T-cell (primary cell): Measurements from ENCODE around the gene GMCL2. TPM values are rescaled to one million over a fixed set of nuclear protein-coding genes. Genes with fewer than 3 reads are reported as not detected.

Source experiments
- ATAC-seq, 4 experiments: fragments of 200-7000 bp in 3 of 4; fragments of 150-1000 bp in 1 of 4; cut with Tn5 transposase; replicated peaks in 1 of 4; 1 replicate in 3 of 4; 2 replicates in 1 of 4; pipeline ENCODE4 v1.10.0; 2021; ENCODE audit warnings: moderate library complexity in 3 of 4, mild to moderate bottlenecking in 2 of 4, moderate number of reproducible peaks in 1 of 4
- CTCF ChIA-PET, 2 donors: fragments of 300-600 bp; sonication (Branson Sonifier 250); formaldehyde crosslinking; loops; one replicate each; lab custom pipeline; 2022; ENCODE audit warnings: antibody characterized with exemption in 2 of 2; lab: Charles Lee
- POLR2A ChIA-PET, 2 donors: fragments of 300-600 bp; sonication (Branson Sonifier 250); formaldehyde crosslinking; loops; one replicate each; lab custom pipeline; 2022; ENCODE audit warnings: antibody characterized with exemption in 2 of 2; lab: Charles Lee
- DNase-seq, 35 experiments: peaks; one replicate each; pipeline versions ENCODE4 v3.0.0 to v3.0.0-alpha.2; 2013 to 2023
- H3K27ac ChIP-seq: one replicate; pipeline ENCODE4 v1.5.1; 2013; ENCODE audit warnings: low read length
- H3K27me3 ChIP-seq, 2 experiments: replicated peaks in 1 of 2; 1 replicate in 1 of 2; 2 replicates in 1 of 2; pipeline versions ENCODE4 v1.6.1 to v1.7.0; 2013; ENCODE audit warnings: low read length in 1 of 2, mixed read lengths in 1 of 2; ENCODE audit not compliant: control insufficient read depth in 2 of 2, insufficient read depth in 2 of 2; ENCODE audit errors: extremely low read depth in 1 of 2
- H3K36me3 ChIP-seq, 2 donors: 1 replicate in 1 of 2; 2 replicates in 1 of 2; pipeline versions ENCODE4 v1.6.1 to v1.7.0; 2013; ENCODE audit warnings: low read length in 1 of 2; ENCODE audit not compliant: control insufficient read depth in 2 of 2, insufficient read depth in 1 of 2; ENCODE audit errors: extremely low read depth in 1 of 2
- H3K4me1 ChIP-seq, 2 experiments: 1 replicate in 1 of 2; 2 replicates in 1 of 2; pipeline versions ENCODE4 v1.6.1 to v1.7.0; 2013; ENCODE audit warnings: low read length in 2 of 2, mixed read lengths in 1 of 2; ENCODE audit not compliant: insufficient read depth in 2 of 2, control insufficient read depth in 1 of 2; ENCODE audit errors: extremely low read depth in 1 of 2
- H3K4me3 ChIP-seq, 2 donors: 1 replicate in 1 of 2; 2 replicates in 1 of 2; pipeline versions ENCODE4 v1.5.1 to v1.7.0; 2013; ENCODE audit warnings: mild to moderate bottlenecking in 2 of 2, low read length in 1 of 2, moderate library complexity in 1 of 2; ENCODE audit not compliant: control insufficient read depth in 1 of 2; ENCODE audit errors: extremely low read depth in 1 of 2
- H3K9me3 ChIP-seq: 2 replicates; pipeline ENCODE4 v1.7.0; 2013
- H3K27ac Mint-ChIP-seq, 2 donors: one replicate each; pipeline ENCODE4 v1.8.0; 2020 to 2021; ENCODE audit warnings: mild to moderate bottlenecking in 2 of 2, mixed read lengths in 2 of 2
- H3K27me3 Mint-ChIP-seq, 2 donors: one replicate each; pipeline ENCODE4 v1.8.0; 2021 to 2022; ENCODE audit warnings: mixed read lengths in 2 of 2
- H3K36me3 Mint-ChIP-seq: one replicate; pipeline ENCODE4 v1.8.0; 2021; ENCODE audit warnings: mixed read lengths
- H3K4me1 Mint-ChIP-seq, 3 donors: one replicate each; pipeline ENCODE4 v1.8.0; 2020 to 2022; ENCODE audit warnings: mixed read lengths in 3 of 3, mild to moderate bottlenecking in 1 of 3
- H3K4me3 Mint-ChIP-seq, 3 donors: one replicate each; pipeline ENCODE4 v1.8.0; 2020 to 2022; ENCODE audit warnings: mild to moderate bottlenecking in 3 of 3, mixed read lengths in 3 of 3, moderate library complexity in 3 of 3
- H3K9me3 Mint-ChIP-seq, 3 donors: one replicate each; pipeline ENCODE4 v1.8.0; 2020 to 2022; ENCODE audit warnings: mixed read lengths in 3 of 3
- WGBS: methylation state at CpG from one replicate; pipeline ENCODE4 v1.1.5; 2013; ENCODE audit warnings: missing lambda C conversion rate; ENCODE audit not compliant: insufficient coverage; 5-methylcytosine and 5-hydroxymethylcytosine counted together
- total RNA-seq, 35 experiments: library from RNA in 6 of 35; stranded (reverse) in 6 of 35; fragments of 120-200 nt in 1 of 35; gene quantifications; one replicate each; pipeline versions ENCODE4 v1.2.1 to v1.2.4 and lab custom pipeline; 2013 to 2026

GMCL2 gene
- total RNA-seq, 5 donors from 2014 or later (not counting 1 experiment from before 2014, with no cell fraction given): not detected

- Mint-ChIP-seq H3K27me3 (peaks cover 12 to 29% of the 10 kb centered on the region in 2 donors), H3K4me1 (peaks cover 14 to 18% (median 16%) of the 10 kb centered on the region in 3 donors), H3K36me3 (no peaks in the 10 kb centered on the region), H3K27ac (no peak overlapping the region), H3K4me3 (no peak overlapping the region), H3K9me3 (no peaks in the 10 kb centered on the region)
- no peak overlapping the region for H3K4me3 ChIP-seq
- H3K27me3 ChIP-seq: peaks cover 0 to 32% of the 10 kb centered on the region in 2 experiments
- H3K36me3 ChIP-seq: no peaks in the 10 kb centered on the region
- WGBS: no CpG with 5 or more reads among the region's 4 CpGs
- ATAC-seq (no peak), DNase-seq (no peak)
- no peaks in the 10 kb centered on the region for H3K9me3 ChIP-seq
- H3K27ac ChIP-seq: no peak overlapping the region
- CTCF ChIA-PET: interaction anchor here in 1 of 2 donors (0.5 kb wide), 1 partner anchor 90 kb away, joined by 3 read pairs; no protein-coding TSS in a partner anchor
- peaks cover 6 to 20% of the 10 kb centered on the region in 2 experiments for H3K4me1 ChIP-seq
- POLR2A ChIA-PET: interaction anchor here in 1 of 2 donors (0.6 kb wide), 1 partner anchor 19 kb away, joined by 4 read pairs; no protein-coding TSS in a partner anchor
Measured at GRCh38 chr5:178191661-178192060, 4.5 kb upstream of the GMCL2 start.

GRCh38 chr5:178189433-178189832, 2.3 kb upstream of the GMCL2 start:
- 50% methylated on average over 2 of the region's 2 CpGs for WGBS
- Histone ChIP-seq H3K27ac (no peak overlapping the region), H3K9me3 (no peaks in the 10 kb centered on the region), H3K27me3 (peaks cover 0 to 26% of the 10 kb centered on the region in 2 experiments), H3K36me3 (no peaks in the 10 kb centered on the region), H3K4me3 (no peak overlapping the region), H3K4me1 (peaks cover 5 to 17% of the 10 kb centered on the region in 2 experiments)
- Mint-ChIP-seq H3K36me3 (no peaks in the 10 kb centered on the region), H3K4me3 (no peak overlapping the region), H3K27me3 (peaks cover 11 to 24% of the 10 kb centered on the region in 2 donors), H3K4me1 (peaks cover 13 to 18% (median 16%) of the 10 kb centered on the region in 3 donors), H3K9me3 (no peaks in the 10 kb centered on the region), H3K27ac (no peak overlapping the region)
- ATAC-seq: no peak
- no peak for DNase-seq
- ChIA-PET CTCF (no interaction called here), POLR2A (no interaction called here)

- Histone ChIP-seq H3K4me1 (peaks cover 0 to 2% of the 10 kb centered on the region in 2 experiments), H3K9me3 (no peaks in the 10 kb centered on the region), H3K36me3 (no peaks in the 10 kb centered on the region), H3K27ac (no peak overlapping the region), H3K27me3 (peaks cover 0 to 17% of the 10 kb centered on the region in 2 experiments), H3K4me3 (no peak overlapping the region)
- H3K27me3 Mint-ChIP-seq: peaks cover 5 to 9% of the 10 kb centered on the region in 2 donors
- DNase-seq (no peak), ATAC-seq (no peak)
- POLR2A ChIA-PET: no interaction called here
- H3K27ac Mint-ChIP-seq: no peak overlapping the region
- no peaks in the 10 kb centered on the region for H3K9me3 Mint-ChIP-seq
- no peaks in the 10 kb centered on the region for H3K36me3 Mint-ChIP-seq
- CTCF ChIA-PET: no interaction called here
- 79% methylated on average over 5 of the region's 6 CpGs for WGBS
- H3K4me3 Mint-ChIP-seq: no peak overlapping the region
- H3K4me1 Mint-ChIP-seq: peaks cover 7 to 8% (median 7%) of the 10 kb centered on the region in 3 donors
Measured at GRCh38 chr5:178186427-178186826, 744 bp downstream of the GMCL2 start.

- Histone ChIP-seq H3K9me3 (no peaks in the 10 kb centered on the region), H3K27me3 (no peaks in the 10 kb centered on the region), H3K4me1 (peaks cover 0 to 2% of the 10 kb centered on the region in 2 experiments), H3K27ac (no peak overlapping the region), H3K36me3 (no peaks in the 10 kb centered on the region), H3K4me3 (no peak overlapping the region)
- POLR2A ChIA-PET: interaction anchor here in 1 of 2 donors (0.6 kb wide), 1 partner anchor 8 kb away, joined by 5 read pairs; no protein-coding TSS in a partner anchor
- CTCF ChIA-PET: interaction anchor here in 1 of 2 donors (1.0 kb wide), 1 partner anchor 107 kb away, joined by 3 read pairs; no protein-coding TSS in a partner anchor
- Mint-ChIP-seq H3K27me3 (peaks cover 9 to 12% of the 10 kb centered on the region in 2 donors), H3K27ac (peak overlapping the region in 1 of 2 donors; percentile 25), H3K36me3 (no peaks in the 10 kb centered on the region), H3K4me3 (no peak overlapping the region), H3K9me3 (no peaks in the 10 kb centered on the region), H3K4me1 (peaks cover 7 to 8% (median 7%) of the 10 kb centered on the region in 3 donors)
- 5% methylated on average over 3 of the region's 4 CpGs for WGBS
- ATAC-seq (peak in 2 of 4 experiments; percentile 16 to 42), DNase-seq (no peak)
Measured at GRCh38 chr5:178182158-178182876, 4.9 kb downstream of the GMCL2 start.

- WGBS: 90% methylated on average over 2 of the region's 9 CpGs
- POLR2A ChIA-PET: interaction anchor here in 1 of 2 donors (0.5 kb wide), 1 partner anchor 39 kb away, joined by 4 read pairs; no protein-coding TSS in a partner anchor
- DNase-seq: no peak
- CTCF ChIA-PET: no interaction called here
- peaks cover 9 to 12% of the 10 kb centered on the region in 2 donors for H3K27me3 Mint-ChIP-seq
- no peak for ATAC-seq
- no peak overlapping the region for H3K27ac ChIP-seq
- no peaks in the 10 kb centered on the region for H3K27me3 ChIP-seq
- H3K4me1 ChIP-seq: peaks cover 0 to 2% of the 10 kb centered on the region in 2 experiments
- no peaks in the 10 kb centered on the region for H3K36me3 ChIP-seq
- no peak overlapping the region for H3K4me3 ChIP-seq
- no peaks in the 10 kb centered on the region for H3K36me3 Mint-ChIP-seq
- no peaks in the 10 kb centered on the region for H3K9me3 ChIP-seq
- H3K27ac Mint-ChIP-seq: no peak overlapping the region
- H3K4me1 Mint-ChIP-seq: peaks cover 7 to 8% (median 7%) of the 10 kb centered on the region in 3 donors
- no peaks in the 10 kb centered on the region for H3K9me3 Mint-ChIP-seq
- H3K4me3 Mint-ChIP-seq: no peak overlapping the region
Measured at GRCh38 chr5:178180141-178180863, 6.9 kb downstream of the GMCL2 start.

- no peaks in the 10 kb centered on the region for H3K36me3 Mint-ChIP-seq
Measured at GRCh38 chr5:178177569-178177968, 9.6 kb downstream of the GMCL2 start.

More at GRCh38 chr5:178177569-178177968, 9.6 kb downstream of the GMCL2 start:
- no peak overlapping the region for H3K27ac Mint-ChIP-seq
- ATAC-seq (no peak), DNase-seq (no peak)
- no peaks in the 10 kb centered on the region for H3K36me3 ChIP-seq
- peaks cover 9 to 12% of the 10 kb centered on the region in 2 donors for H3K27me3 Mint-ChIP-seq
- POLR2A ChIA-PET: no interaction called here
- H3K4me1 ChIP-seq: peaks cover 0 to 2% of the 10 kb centered on the region in 2 experiments
- H3K4me3 ChIP-seq: no peak overlapping the region
- peaks cover 7% of the 10 kb centered on the region in 3 donors for H3K4me1 Mint-ChIP-seq
- H3K27ac ChIP-seq: no peak overlapping the region
- CTCF ChIA-PET: no interaction called here
- no peaks in the 10 kb centered on the region for H3K9me3 Mint-ChIP-seq
- WGBS: 83% methylated on average over 5 of the region's 8 CpGs
- no peaks in the 10 kb centered on the region for H3K9me3 ChIP-seq
- no peak overlapping the region for H3K4me3 Mint-ChIP-seq
- H3K27me3 ChIP-seq: no peaks in the 10 kb centered on the region
